Measurements from ENCODE around the gene USP20. TPM values are rescaled to one million over a fixed set of nuclear protein-coding genes. Genes with fewer than 3 reads are reported as not detected.

The USP20 gene
- polyA plus RNA-seq, 1 of the 3 experiments (the other 2 are of a cell fraction), result 22.5 TPM

GRCh38 chr9:129919841-129920240 is 84.6 kb downstream of the USP20 start:
- POLR2A ChIA-PET, result no interaction called here
- H3K36me3 ChIP-seq (replicated peaks in 1 of 2; ENCODE audit: control insufficient read depth in 1 of 2, insufficient read depth in 2 of 2, low read length in 1 of 2), result peaks cover 15 to 39% of the 10 kb centered on the region in 2 experiments
- H3K79me2 ChIP-seq (ENCODE audit: insufficient read depth), result no peaks in the 10 kb centered on the region
- no peaks in the 10 kb centered on the region for H3F3A ChIP-seq (replicated peaks; ENCODE audit: insufficient read depth)
- no peaks in the 10 kb centered on the region for H3K27me3 ChIP-seq (ENCODE audit: insufficient read depth)
- H3K4me2 ChIP-seq, result no peak overlapping the region
- CTCF ChIA-PET, result no interaction called here
- WGBS (ENCODE audit: low lambda C conversion rate), result 97% methylated on average over 3 of the region's 3 CpGs
- no peaks in the 10 kb centered on the region for H3K4me1 ChIP-seq (ENCODE audit: control insufficient read depth in 1 of 2, insufficient read depth in 2 of 2, low read depth in 1 of 2, low read length in 1 of 2)
- no peaks in the 10 kb centered on the region for H3K9me3 ChIP-seq
- DNase-seq, result no peak
- no peak overlapping the region for H3K27ac ChIP-seq (ENCODE audit: low read depth in 2 of 2, low read length in 1 of 2)
- H4K20me1 ChIP-seq (ENCODE audit: insufficient read depth), result no peaks in the 10 kb centered on the region
- H3K4me3 ChIP-seq (ENCODE audit: low read depth in 2 of 2, low read length in 1 of 2), result no peak overlapping the region
- no peak overlapping the region for H2AFZ ChIP-seq (ENCODE audit: low read depth)
- H3K9me2 ChIP-seq, result no peaks in the 10 kb centered on the region
- no peak overlapping the region for H3K9ac ChIP-seq
- no peak for TF ChIP-seq GATA2 (CRISPR knock-in tag; IDR thresholded peaks at IDR 0.05)
- TF ChIP-seq TCF12 (IDR thresholded peaks at IDR 0.05), result no peak
- no peak for TF ChIP-seq RFX5 (IDR thresholded peaks at IDR 0.05; ENCODE audit: low read length)
- no peak for TF ChIP-seq FOXM1 (IDR thresholded peaks at IDR 0.05; ENCODE audit: low read depth)
- TF ChIP-seq TEAD4 (IDR thresholded peaks at IDR 0.05; ENCODE audit: borderline replicate concordance, insufficient read depth), result no peak
- no peak for TF ChIP-seq NFIC (IDR thresholded peaks at IDR 0.05; ENCODE audit: borderline replicate concordance)
- TF ChIP-seq USF2 (IDR thresholded peaks at IDR 0.05; ENCODE audit: borderline replicate concordance, low read depth, low read length), result no peak
- no peak for TF ChIP-seq USF1 (IDR thresholded peaks at IDR 0.05; ENCODE audit: borderline replicate concordance, low read depth)
- no peak for TF ChIP-seq GABPA (IDR thresholded peaks at IDR 0.05; ENCODE audit: low read depth)
- TF ChIP-seq JUND (IDR thresholded peaks at IDR 0.05), result no peak
- TF ChIP-seq MEF2A (IDR thresholded peaks at IDR 0.05; ENCODE audit: borderline replicate concordance, low read depth), result no peak
- no peak for TF ChIP-seq NRF1 (IDR thresholded peaks at IDR 0.05; ENCODE audit: low read depth, low read length)
- no peak for TF ChIP-seq EP300 (IDR thresholded peaks at IDR 0.05; ENCODE audit: borderline replicate concordance in 1 of 2, low read depth in 1 of 2, low read length in 1 of 2)
- no peak for TF ChIP-seq IRF3 (IDR thresholded peaks at IDR 0.05; ENCODE audit: low read depth, low read length)
- TF ChIP-seq SIN3A (IDR thresholded peaks at IDR 0.05; ENCODE audit: borderline replicate concordance, low read depth, low read length), result no peak
- no peak for TF ChIP-seq RAD21 (IDR thresholded peaks at IDR 0.05; ENCODE audit: low read length)
- no peak for TF ChIP-seq PBX3 (IDR thresholded peaks at IDR 0.05)
- no peak for TF ChIP-seq ELF1 (IDR thresholded peaks at IDR 0.05)
